ENCODE measurements around the gene QPRT. TPM values are rescaled to one million over a fixed set of nuclear protein-coding genes. Genes with fewer than 3 reads are reported as not detected.
"Not testable (repeated sequence)": the region's sequence is repeated elsewhere in the genome, so short reads cannot be mapped to it uniquely, and the experiment has no call there.

The QPRT gene
- 18.0 and 19.5 TPM in 2 replicates for total RNA-seq

DNA sequence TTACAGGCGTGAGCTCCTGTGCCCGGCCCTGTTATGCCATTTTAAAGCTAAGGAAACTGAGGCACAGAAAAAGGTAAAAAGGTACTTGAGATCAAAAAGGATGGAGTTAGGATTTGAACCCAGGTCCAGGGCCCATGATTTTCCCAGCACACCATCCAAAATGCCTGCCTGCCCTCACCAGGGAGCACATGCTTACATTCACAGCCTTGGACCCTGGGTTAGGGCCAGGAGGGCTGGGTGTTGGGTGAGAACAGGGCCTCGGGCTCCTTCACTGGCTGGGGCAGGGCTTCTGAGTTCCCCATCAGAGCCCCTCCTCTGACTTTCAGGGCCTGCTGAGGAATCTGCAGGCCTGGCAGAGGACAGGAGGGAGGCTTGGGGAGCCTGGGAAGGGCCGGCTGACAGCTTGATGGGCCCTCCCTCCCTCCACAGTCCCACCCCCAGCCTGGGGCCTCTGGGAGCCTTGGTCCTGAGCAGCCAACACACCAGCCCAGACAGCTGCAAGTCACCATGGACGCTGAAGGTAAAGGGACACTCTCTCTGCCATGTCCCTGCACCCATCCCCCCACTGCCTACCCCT is at the start of gene QPRT:
Gene QPRT, plus strand, starts transcription at position 490 of the 577 bp plus-strand sequence. Its CDS starts 18 bp downstream, at position 508.
- H4K20me1 ChIP-seq (ENCODE audit: insufficient read depth, low read length), result peaks cover 3% of the 10 kb centered on the region
- peak within 1 kb of the TSS; percentile 66 for H3K4me3 ChIP-seq (ENCODE audit: insufficient read depth, low read length)
- no peaks in the 10 kb centered on the region for H3K36me3 ChIP-seq (ENCODE audit: insufficient read depth, low read length)
- peak within 1 kb of the TSS; percentile 76 for H2AFZ ChIP-seq (ENCODE audit: low read length)
- H3K9me3 ChIP-seq (ENCODE audit: low read depth, low read length), result no peaks in the 10 kb centered on the region
- no peaks in the 10 kb centered on the region for H3K79me2 ChIP-seq (ENCODE audit: insufficient read depth, low read length)
- H3K27me3 ChIP-seq (ENCODE audit: insufficient read depth, low read length), result no peaks in the 10 kb centered on the region
- no peak within 1 kb of the TSS for H3K27ac ChIP-seq (ENCODE audit: low read depth, low read length)
- H3K4me2 ChIP-seq (ENCODE audit: insufficient read depth, low read length), result peak within 1 kb of the TSS; percentile 79
- peaks cover 3% of the 10 kb centered on the region for H3K4me1 ChIP-seq (ENCODE audit: insufficient read depth, low read length)
- DNase-seq (ENCODE audit: insufficient read length, low spot score, missing footprints), result peak; percentile 88
- TF ChIP-seq, protein P1, sequence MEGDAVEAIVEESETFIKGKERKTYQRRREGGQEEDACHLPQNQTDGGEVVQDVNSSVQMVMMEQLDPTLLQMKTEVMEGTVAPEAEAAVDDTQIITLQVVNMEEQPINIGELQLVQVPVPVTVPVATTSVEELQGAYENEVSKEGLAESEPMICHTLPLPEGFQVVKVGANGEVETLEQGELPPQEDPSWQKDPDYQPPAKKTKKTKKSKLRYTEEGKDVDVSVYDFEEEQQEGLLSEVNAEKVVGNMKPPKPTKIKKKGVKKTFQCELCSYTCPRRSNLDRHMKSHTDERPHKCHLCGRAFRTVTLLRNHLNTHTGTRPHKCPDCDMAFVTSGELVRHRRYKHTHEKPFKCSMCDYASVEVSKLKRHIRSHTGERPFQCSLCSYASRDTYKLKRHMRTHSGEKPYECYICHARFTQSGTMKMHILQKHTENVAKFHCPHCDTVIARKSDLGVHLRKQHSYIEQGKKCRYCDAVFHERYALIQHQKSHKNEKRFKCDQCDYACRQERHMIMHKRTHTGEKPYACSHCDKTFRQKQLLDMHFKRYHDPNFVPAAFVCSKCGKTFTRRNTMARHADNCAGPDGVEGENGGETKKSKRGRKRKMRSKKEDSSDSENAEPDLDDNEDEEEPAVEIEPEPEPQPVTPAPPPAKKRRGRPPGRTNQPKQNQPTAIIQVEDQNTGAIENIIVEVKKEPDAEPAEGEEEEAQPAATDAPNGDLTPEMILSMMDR (IDR thresholded peaks at IDR 0.05; ENCODE audit: extremely low read depth, low read depth, low read length), result no peak

DNA sequence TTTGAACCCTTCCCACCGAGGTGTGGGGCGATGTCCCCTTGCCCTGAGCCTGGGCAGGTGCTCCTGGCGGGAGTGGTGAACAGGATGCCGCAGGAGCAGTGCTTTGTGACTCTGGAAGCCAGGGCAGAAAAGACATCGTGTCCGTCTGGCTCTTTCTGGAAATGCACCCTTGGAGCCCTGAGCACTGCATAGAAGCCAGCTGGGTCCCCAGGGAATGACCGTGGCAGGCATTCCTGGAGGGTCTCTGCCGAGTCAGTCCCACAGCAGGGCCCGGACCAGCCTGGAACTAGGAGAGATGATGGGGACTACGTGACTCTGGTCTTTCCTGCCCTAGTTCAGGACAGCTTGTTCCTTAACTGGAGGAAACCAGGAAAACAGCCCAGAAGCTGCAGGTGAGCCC is 49.7 kb upstream of the QPRT start:
- DNase-seq (ENCODE audit: insufficient read length, low spot score, missing footprints); H3K4me2 ChIP-seq (ENCODE audit: insufficient read depth, low read length); H3K9me3 ChIP-seq (ENCODE audit: low read depth, low read length); H4K20me1 ChIP-seq (ENCODE audit: insufficient read depth, low read length); H3K4me3 ChIP-seq (ENCODE audit: insufficient read depth, low read length); H3K4me1 ChIP-seq (ENCODE audit: insufficient read depth, low read length); H3K27me3 ChIP-seq (ENCODE audit: insufficient read depth, low read length); H3K36me3 ChIP-seq (ENCODE audit: insufficient read depth, low read length); H3K79me2 ChIP-seq (ENCODE audit: insufficient read depth, low read length); H3K27ac ChIP-seq (ENCODE audit: low read depth, low read length); H2AFZ ChIP-seq (ENCODE audit: low read length): not testable (repeated sequence)

DNA sequence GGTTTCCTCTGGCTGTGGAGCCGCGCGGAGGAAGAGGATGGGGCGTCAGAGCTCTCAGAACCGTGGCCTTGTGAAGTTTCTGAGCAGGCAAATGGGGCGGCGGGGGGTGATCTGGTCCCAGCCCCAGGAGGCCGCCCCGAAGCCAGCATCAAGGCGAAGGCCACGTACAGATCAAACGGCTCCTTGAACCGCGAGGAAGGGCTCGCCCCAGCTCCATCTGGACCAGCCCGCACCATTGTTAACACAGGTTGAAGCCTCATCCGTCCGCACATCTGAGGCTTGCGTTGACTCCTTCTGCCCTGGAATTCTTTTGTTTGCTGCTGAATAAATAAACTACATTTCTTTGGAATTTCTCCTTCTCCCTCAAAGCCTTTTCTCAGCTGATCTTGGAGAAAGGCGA is 47.3 kb upstream of the QPRT start:
- not testable (repeated sequence) for H3K79me2 ChIP-seq (ENCODE audit: insufficient read depth, low read length); H3K27me3 ChIP-seq (ENCODE audit: insufficient read depth, low read length); H3K4me2 ChIP-seq (ENCODE audit: insufficient read depth, low read length); H3K27ac ChIP-seq (ENCODE audit: low read depth, low read length); DNase-seq (ENCODE audit: insufficient read length, low spot score, missing footprints); H2AFZ ChIP-seq (ENCODE audit: low read length); H3K4me1 ChIP-seq (ENCODE audit: insufficient read depth, low read length); H3K4me3 ChIP-seq (ENCODE audit: insufficient read depth, low read length); H4K20me1 ChIP-seq (ENCODE audit: insufficient read depth, low read length); H3K36me3 ChIP-seq (ENCODE audit: insufficient read depth, low read length); H3K9me3 ChIP-seq (ENCODE audit: low read depth, low read length)

DNA sequence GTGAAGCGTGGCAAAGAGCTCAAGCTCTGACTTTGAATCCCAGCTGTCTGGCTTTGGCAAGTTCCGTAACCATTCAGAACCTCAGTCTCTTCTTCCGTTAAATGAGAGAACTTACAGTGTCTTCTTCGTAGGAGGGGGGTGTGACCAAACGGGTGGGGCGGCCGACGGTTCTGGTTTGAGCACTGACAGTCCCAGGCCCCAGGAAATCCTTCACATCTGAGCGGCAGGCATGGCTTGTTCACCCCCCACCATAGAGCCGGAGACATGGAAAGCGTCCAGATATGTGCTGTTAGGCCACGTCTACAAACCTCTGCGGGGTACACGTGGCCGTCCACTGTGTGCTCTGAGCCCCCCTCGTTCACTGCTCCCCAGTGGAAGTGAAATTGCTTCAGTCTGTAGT is 43.1 kb upstream of the QPRT start:
- H2AFZ ChIP-seq (ENCODE audit: low read length); H3K4me2 ChIP-seq (ENCODE audit: insufficient read depth, low read length); DNase-seq (ENCODE audit: insufficient read length, low spot score, missing footprints); H3K27me3 ChIP-seq (ENCODE audit: insufficient read depth, low read length); H3K79me2 ChIP-seq (ENCODE audit: insufficient read depth, low read length); H4K20me1 ChIP-seq (ENCODE audit: insufficient read depth, low read length); H3K4me1 ChIP-seq (ENCODE audit: insufficient read depth, low read length); H3K4me3 ChIP-seq (ENCODE audit: insufficient read depth, low read length); H3K36me3 ChIP-seq (ENCODE audit: insufficient read depth, low read length); H3K9me3 ChIP-seq (ENCODE audit: low read depth, low read length); H3K27ac ChIP-seq (ENCODE audit: low read depth, low read length): not testable (repeated sequence)

DNA sequence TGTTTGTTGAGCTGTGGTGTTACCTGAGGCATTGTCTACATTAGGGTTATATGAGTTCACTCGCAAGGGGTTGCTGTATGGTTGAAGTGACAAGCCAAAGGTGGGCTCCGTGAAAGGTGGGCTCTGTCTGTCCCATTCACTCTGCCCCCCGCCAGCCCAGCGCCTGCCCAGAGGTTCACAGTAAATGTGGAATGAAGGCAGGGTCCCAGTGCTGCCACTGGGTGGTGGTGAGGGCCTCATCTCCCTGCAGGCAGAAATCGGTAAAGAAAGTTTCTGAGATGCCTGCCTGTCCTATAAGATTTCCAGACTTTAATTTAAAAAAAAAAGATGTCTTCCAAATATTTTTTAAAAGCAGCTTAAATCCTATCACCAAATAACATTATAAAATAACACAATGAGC is 42.6 kb upstream of the QPRT start:
- H2AFZ ChIP-seq (ENCODE audit: low read length); H4K20me1 ChIP-seq (ENCODE audit: insufficient read depth, low read length); H3K36me3 ChIP-seq (ENCODE audit: insufficient read depth, low read length); H3K27me3 ChIP-seq (ENCODE audit: insufficient read depth, low read length); DNase-seq (ENCODE audit: insufficient read length, low spot score, missing footprints); H3K4me2 ChIP-seq (ENCODE audit: insufficient read depth, low read length); H3K27ac ChIP-seq (ENCODE audit: low read depth, low read length); H3K79me2 ChIP-seq (ENCODE audit: insufficient read depth, low read length); H3K4me3 ChIP-seq (ENCODE audit: insufficient read depth, low read length); H3K9me3 ChIP-seq (ENCODE audit: low read depth, low read length); H3K4me1 ChIP-seq (ENCODE audit: insufficient read depth, low read length): not testable (repeated sequence)

DNA sequence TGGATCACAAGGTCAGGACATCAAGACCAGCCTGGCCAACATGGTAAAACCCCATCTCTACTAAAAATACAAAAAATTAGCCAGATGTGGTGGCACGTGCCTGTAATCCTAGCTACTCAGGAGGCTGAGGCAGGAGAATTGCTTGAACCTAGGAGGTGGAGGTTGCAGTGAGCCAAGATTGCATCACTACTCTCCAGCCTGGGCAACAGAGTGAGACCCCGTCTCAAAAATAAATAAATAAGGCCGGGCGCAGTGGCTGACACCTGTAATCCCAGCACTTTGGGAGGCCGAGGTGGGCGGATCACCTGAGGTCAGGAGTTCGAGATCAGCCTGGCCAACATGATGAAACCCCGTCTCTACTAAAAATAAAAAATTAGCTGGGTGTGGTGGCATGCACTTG is 40.2 kb upstream of the QPRT start:
- H3K79me2 ChIP-seq (ENCODE audit: insufficient read depth, low read length); DNase-seq (ENCODE audit: insufficient read length, low spot score, missing footprints); H3K4me3 ChIP-seq (ENCODE audit: insufficient read depth, low read length); H3K4me1 ChIP-seq (ENCODE audit: insufficient read depth, low read length); H3K36me3 ChIP-seq (ENCODE audit: insufficient read depth, low read length); H3K4me2 ChIP-seq (ENCODE audit: insufficient read depth, low read length); H2AFZ ChIP-seq (ENCODE audit: low read length); H3K27ac ChIP-seq (ENCODE audit: low read depth, low read length); H3K27me3 ChIP-seq (ENCODE audit: insufficient read depth, low read length); H3K9me3 ChIP-seq (ENCODE audit: low read depth, low read length); H4K20me1 ChIP-seq (ENCODE audit: insufficient read depth, low read length): not testable (repeated sequence)
